WTC11 (cell line): ENCODE data around the gene RPL31. TPM values are rescaled to one million over a fixed set of nuclear protein-coding genes. Genes with fewer than 3 reads are reported as not detected.

Source experiments
- ATAC-seq: fragments of 200-7000 bp; cut with Tn5 transposase; 2 replicates; pipeline ENCODE4 v1.10.0; 2021; ENCODE audit warnings: mild to moderate bottlenecking, moderate library complexity
- CTCF ChIA-PET: fragments of 300-600 bp; sonication (Branson Sonifier 250); formaldehyde crosslinking; loops from one replicate; lab custom pipeline; 2021; ENCODE audit warnings: antibody characterized with exemption; lab: Charles Lee
- POLR2A ChIA-PET: fragments of 350-600 bp; sonication (Branson Sonifier 250); formaldehyde crosslinking; loops from one replicate; lab custom pipeline; 2021; ENCODE audit warnings: antibody characterized with exemption; lab: Charles Lee
- DNase-seq: peaks from one replicate; pipeline ENCODE4 v3.0.0; 2021; ENCODE audit warnings: low spot score
- H3K27ac Mint-ChIP-seq: 2 replicates; pipeline ENCODE4 v1.8.0; 2021; ENCODE audit warnings: mixed read lengths
- H3K27me3 Mint-ChIP-seq: 2 replicates; pipeline ENCODE4 v1.8.0; 2021; ENCODE audit warnings: low read depth, mild to moderate bottlenecking, moderate library complexity, mixed read lengths
- H3K36me3 Mint-ChIP-seq: 2 replicates; pipeline ENCODE4 v1.8.0; 2021; ENCODE audit warnings: mixed read lengths
- H3K4me1 Mint-ChIP-seq: 2 replicates; pipeline ENCODE4 v1.8.0; 2022; ENCODE audit warnings: mixed read lengths
- H3K4me3 Mint-ChIP-seq: 2 replicates; pipeline ENCODE4 v1.8.0; 2021; ENCODE audit warnings: mild to moderate bottlenecking, moderate library complexity, mixed read lengths
- H3K9me3 Mint-ChIP-seq: 2 replicates; pipeline ENCODE4 v1.8.0; 2021; ENCODE audit warnings: mixed read lengths
- ATF6 ChIP-seq: sonication (generic); formaldehyde crosslinking; IDR thresholded peaks from 2 replicates; pipeline ENCODE4 v1.8.1; 2023; ENCODE audit warnings: mild to moderate bottlenecking, missing genetic modification reagents
- CREM ChIP-seq: sonication (generic); formaldehyde crosslinking; IDR thresholded peaks from 2 replicates; pipeline ENCODE4 v1.8.1; 2022; ENCODE audit warnings: mild to moderate bottlenecking, missing genetic modification reagents, moderate library complexity
- ERG ChIP-seq: fragments of 250-450 bp; sonication (Bioruptor Pico); IDR thresholded peaks from 2 replicates; pipeline ENCODE4 v1.8.0; 2021; ENCODE audit warnings: mild to moderate bottlenecking
- GABPB1 ChIP-seq: sonication (generic); formaldehyde crosslinking; IDR thresholded peaks from 2 replicates; pipeline ENCODE4 v1.8.1; 2023; ENCODE audit warnings: mild to moderate bottlenecking, missing genetic modification reagents
- MXD4 ChIP-seq: fragments of 250-450 bp; sonication (Bioruptor Pico); IDR thresholded peaks from 2 replicates; pipeline ENCODE4 v1.8.0; 2021; ENCODE audit warnings: mild to moderate bottlenecking, moderate library complexity, borderline replicate concordance
- PRDM15 ChIP-seq: sonication (generic); formaldehyde crosslinking; IDR thresholded peaks from 2 replicates; pipeline ENCODE4 v1.8.0; 2022; ENCODE audit warnings: missing genetic modification reagents
- SMAD4 ChIP-seq: sonication (generic); formaldehyde crosslinking; IDR thresholded peaks from 2 replicates; pipeline ENCODE4 v1.8.0; 2022; ENCODE audit warnings: mild to moderate bottlenecking, missing genetic modification reagents
- ZNF263 ChIP-seq: sonication (generic); formaldehyde crosslinking; IDR thresholded peaks from 2 replicates; pipeline ENCODE4 v1.8.1; 2022; ENCODE audit warnings: low read depth, mild to moderate bottlenecking, moderate library complexity, missing genetic modification reagents
- ZNF416 ChIP-seq: fragments of 250-450 bp; sonication (Bioruptor Pico); IDR thresholded peaks from 2 replicates; pipeline ENCODE4 v1.9.0; 2021; ENCODE audit warnings: mild to moderate bottlenecking, inconsistent platforms
- total RNA-seq: library from RNA; stranded (reverse); gene quantifications from 3 replicates; pipeline ENCODE4 v1.2.3, GENCODE V29; 2021
- TF ChIP-seq, protein P1 (sequence below): sonication (generic); formaldehyde crosslinking; IDR thresholded peaks from 2 replicates; pipeline ENCODE4 v1.8.1; 2023; ENCODE audit warnings: mild to moderate bottlenecking, missing genetic modification reagents, borderline replicate concordance
- TF ChIP-seq, protein P2 (sequence below): fragments of 250-450 bp; sonication (Bioruptor Pico); IDR thresholded peaks from 2 replicates; pipeline ENCODE4 v2.1.2; 2022; ENCODE audit warnings: mild to moderate bottlenecking, moderate library complexity
- TF ChIP-seq, protein P3 (sequence below): sonication (generic); formaldehyde crosslinking; IDR thresholded peaks from 2 replicates; pipeline ENCODE4 v1.8.1; 2022; ENCODE audit warnings: low read depth, mild to moderate bottlenecking, moderate library complexity, missing genetic modification reagents, borderline replicate concordance

RPL31 gene
- total RNA-seq, 1 experiment from 2014 or later, result 1,590 TPM

GRCh38 chr2:101026923-101027469, 24.9 kb downstream of the RPL31 start:
- H3K27me3 Mint-ChIP-seq, result no peaks in the 10 kb centered on the region
- H3K4me3 Mint-ChIP-seq, result no peak overlapping the region
- H3K36me3 Mint-ChIP-seq, result peaks cover 48% of the 10 kb centered on the region
- CTCF ChIA-PET, result interaction anchor here (0.6 to 2.2 kb wide), 11 partner anchors 8 to 191 kb away, joined by 3 to 12 read pairs (median 7); partner anchors contain the start of gene TBC1D8
- TF ChIP-seq ZNF416 (no peak), ATF6 (CRISPR knock-in tag) (no peak), ZNF263 (CRISPR knock-in tag) (no peak), PRDM15 (no peak), ERG (CRISPR knock-in tag) (no peak), CREM (no peak), MXD4 (no peak), SMAD4 (CRISPR knock-in tag) (no peak), GABPB1 (CRISPR knock-in tag) (no peak)
- TF ChIP-seq, protein P1, sequence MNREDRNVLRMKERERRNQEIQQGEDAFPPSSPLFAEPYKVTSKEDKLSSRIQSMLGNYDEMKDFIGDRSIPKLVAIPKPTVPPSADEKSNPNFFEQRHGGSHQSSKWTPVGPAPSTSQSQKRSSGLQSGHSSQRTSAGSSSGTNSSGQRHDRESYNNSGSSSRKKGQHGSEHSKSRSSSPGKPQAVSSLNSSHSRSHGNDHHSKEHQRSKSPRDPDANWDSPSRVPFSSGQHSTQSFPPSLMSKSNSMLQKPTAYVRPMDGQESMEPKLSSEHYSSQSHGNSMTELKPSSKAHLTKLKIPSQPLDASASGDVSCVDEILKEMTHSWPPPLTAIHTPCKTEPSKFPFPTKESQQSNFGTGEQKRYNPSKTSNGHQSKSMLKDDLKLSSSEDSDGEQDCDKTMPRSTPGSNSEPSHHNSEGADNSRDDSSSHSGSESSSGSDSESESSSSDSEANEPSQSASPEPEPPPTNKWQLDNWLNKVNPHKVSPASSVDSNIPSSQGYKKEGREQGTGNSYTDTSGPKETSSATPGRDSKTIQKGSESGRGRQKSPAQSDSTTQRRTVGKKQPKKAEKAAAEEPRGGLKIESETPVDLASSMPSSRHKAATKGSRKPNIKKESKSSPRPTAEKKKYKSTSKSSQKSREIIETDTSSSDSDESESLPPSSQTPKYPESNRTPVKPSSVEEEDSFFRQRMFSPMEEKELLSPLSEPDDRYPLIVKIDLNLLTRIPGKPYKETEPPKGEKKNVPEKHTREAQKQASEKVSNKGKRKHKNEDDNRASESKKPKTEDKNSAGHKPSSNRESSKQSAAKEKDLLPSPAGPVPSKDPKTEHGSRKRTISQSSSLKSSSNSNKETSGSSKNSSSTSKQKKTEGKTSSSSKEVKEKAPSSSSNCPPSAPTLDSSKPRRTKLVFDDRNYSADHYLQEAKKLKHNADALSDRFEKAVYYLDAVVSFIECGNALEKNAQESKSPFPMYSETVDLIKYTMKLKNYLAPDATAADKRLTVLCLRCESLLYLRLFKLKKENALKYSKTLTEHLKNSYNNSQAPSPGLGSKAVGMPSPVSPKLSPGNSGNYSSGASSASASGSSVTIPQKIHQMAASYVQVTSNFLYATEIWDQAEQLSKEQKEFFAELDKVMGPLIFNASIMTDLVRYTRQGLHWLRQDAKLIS (CRISPR knock-in tag), result no peak
- TF ChIP-seq, protein P2, sequence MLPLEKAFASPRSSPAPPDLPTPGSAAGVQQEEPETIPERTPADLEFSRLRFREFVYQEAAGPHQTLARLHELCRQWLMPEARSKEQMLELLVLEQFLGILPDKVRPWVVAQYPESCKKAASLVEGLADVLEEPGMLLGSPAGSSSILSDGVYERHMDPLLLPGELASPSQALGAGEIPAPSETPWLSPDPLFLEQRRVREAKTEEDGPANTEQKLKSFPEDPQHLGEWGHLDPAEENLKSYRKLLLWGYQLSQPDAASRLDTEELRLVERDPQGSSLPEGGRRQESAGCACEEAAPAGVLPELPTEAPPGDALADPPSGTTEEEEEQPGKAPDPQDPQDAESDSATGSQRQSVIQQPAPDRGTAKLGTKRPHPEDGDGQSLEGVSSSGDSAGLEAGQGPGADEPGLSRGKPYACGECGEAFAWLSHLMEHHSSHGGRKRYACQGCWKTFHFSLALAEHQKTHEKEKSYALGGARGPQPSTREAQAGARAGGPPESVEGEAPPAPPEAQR (CRISPR knock-in tag), result no peak
- TF ChIP-seq, protein P3, sequence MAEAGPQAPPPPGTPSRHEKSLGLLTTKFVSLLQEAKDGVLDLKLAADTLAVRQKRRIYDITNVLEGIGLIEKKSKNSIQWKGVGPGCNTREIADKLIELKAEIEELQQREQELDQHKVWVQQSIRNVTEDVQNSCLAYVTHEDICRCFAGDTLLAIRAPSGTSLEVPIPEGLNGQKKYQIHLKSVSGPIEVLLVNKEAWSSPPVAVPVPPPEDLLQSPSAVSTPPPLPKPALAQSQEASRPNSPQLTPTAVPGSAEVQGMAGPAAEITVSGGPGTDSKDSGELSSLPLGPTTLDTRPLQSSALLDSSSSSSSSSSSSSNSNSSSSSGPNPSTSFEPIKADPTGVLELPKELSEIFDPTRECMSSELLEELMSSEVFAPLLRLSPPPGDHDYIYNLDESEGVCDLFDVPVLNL (CRISPR knock-in tag), result no peak
- H3K4me1 Mint-ChIP-seq, result peaks cover 15% of the 10 kb centered on the region
- peak overlapping the region; percentile 73 for H3K27ac Mint-ChIP-seq
- peaks cover 16% of the 10 kb centered on the region; the same call in 1 of the 2 replicates for H3K9me3 Mint-ChIP-seq
- POLR2A ChIA-PET, result interaction anchor here (0.6 kb wide), 1 partner anchor 24 kb away, joined by 3 read pairs; no protein-coding TSS in a partner anchor
- DNase-seq (no peak), ATAC-seq (peak; percentile 55)
